ENCODE results near the gene TM9SF3.
"Not testable (repeated sequence)": the region's sequence is repeated elsewhere in the genome, so short reads cannot be mapped to it uniquely, and the experiment has no call there.

Gene TM9SF3

GRCh38 chr10:96560966-96561887 is 25.6 kb downstream of the TM9SF3 start:
- no peak for DNase-seq

DNA sequence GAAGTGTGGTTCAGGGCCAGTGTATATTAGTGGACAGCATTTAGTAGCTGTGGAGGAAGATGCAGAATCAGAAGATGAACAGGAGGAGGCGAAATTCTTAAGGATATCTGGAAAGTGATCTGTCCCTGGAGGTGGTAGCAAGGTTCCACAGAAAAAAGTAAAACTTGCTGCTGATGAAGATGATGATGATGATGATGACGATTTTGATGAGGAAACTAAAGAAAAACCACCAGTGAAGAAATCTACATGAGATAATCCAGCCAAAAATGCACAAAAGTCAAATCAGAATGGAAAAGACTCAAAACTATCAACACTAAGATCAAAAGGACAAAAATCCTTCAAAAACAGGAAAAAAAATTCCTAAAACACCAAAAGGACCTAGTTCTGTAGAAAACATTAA is 26.3 kb downstream of the TM9SF3 start:
- DNase-seq, result no peak

DNA sequence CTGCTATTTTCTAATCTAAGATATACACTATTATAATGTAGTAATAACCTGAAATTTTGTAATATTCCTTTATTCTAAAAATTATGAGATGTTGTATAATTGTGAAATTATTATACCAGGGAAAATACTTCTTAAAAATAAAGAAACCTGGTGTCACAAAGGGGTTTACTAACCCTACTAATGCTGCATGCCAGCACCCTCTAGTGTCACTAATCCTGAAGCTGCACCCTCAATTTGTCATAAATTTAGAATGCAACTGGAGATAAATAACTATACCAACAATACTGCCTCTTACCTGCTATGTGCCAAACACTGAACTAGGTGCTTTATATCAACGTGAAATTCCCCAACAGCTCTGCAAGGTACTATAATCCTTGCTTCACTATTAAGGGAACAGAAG is 30.8 kb downstream of the TM9SF3 start:
- no peak for DNase-seq

DNA sequence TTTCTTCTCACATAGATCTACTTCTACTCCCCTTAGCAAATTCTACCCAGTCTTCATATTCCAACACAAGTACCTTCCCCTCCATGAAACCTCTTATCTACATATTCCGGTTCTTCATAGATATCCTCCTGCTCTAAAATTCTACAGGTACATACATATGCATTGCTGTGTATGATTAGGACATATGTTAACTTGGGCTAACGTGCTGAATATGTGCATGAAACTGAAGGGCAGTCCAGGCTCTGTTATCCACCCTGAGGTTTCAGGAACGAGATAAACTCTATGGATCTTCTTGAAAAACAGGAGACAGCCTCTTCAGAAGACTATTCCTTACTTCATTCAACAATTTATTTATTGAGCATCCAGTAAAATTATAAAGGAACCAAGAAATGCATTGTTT is 31.5 kb downstream of the TM9SF3 start:
- DNase-seq, result no peak

DNA sequence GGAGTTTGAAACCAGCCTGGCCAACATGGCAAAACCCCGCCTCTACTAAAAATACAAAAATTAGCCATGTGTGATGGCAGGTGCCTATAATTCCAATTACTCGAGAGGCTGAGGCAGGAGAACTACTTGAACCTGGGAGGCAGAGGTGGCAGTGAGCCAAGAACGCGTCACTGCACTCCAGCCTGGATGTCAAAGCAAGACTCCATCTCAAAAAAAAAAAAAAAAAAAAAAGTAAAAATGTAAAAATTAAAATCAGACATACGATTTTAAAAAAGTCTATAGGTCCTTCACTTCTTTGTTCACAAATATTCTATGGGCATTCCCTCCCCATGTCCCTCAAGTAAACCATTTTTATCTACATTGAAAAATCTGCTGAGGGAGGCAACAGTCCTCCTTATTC is 38.2 kb downstream of the TM9SF3 start:
- DNase-seq, result no peak

GRCh38 chr10:96545558-96545957 is 41.3 kb downstream of the TM9SF3 start:
- DNase-seq, result not testable (repeated sequence)

DNA sequence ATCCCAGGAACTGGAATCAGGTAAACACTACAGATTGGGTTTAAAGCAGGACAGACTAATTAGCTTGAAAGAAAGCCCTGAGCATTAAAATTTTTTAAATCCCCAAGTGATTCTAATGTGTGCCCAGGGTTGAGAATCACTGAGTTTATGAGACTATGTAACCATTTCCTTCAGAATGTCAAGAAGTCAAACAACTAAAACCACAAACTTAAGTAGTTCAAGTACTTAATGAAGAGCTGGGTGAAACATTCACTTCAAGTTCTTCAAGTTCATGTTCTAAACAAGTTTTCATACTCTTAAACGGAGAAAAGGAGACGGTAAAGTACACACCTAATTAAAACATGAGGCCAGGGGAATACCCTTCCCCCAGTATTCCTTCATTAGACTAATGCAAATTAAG is 44.9 kb downstream of the TM9SF3 start:
- DNase-seq, result no peak

- DNase-seq, result no peak
These were observed 46.6 kb downstream of the TM9SF3 start for GRCh38 chr10:96540240-96540639.

GRCh38 chr10:96538683-96539082 is 48.1 kb downstream of the TM9SF3 start:
- DNase-seq, result no peak

- no peak for DNase-seq
These were observed 50.7 kb downstream of the TM9SF3 start for GRCh38 chr10:96536129-96536528.

DNA sequence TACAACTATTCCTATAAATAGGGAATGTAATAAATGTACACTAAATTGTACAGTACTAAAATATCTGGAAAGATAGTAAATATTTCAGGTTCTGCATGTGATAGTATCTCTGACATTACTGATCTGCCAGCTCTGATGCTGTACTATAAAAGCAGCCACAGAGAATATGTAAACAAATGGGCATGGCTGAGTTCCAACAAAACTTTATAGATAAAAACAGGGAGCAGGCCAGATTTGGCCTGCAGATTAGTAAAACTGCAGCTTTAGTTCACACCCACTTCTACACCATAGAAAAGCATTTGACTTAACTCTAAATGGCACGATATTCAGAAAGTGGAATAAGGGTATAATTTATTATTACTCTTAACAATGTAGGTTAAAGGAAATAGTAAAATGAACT is 54.3 kb downstream of the TM9SF3 start:
- DNase-seq, result no peak

GRCh38 chr10:96529634-96530279 is 57.1 kb downstream of the TM9SF3 start:
- no peak for DNase-seq

DNA sequence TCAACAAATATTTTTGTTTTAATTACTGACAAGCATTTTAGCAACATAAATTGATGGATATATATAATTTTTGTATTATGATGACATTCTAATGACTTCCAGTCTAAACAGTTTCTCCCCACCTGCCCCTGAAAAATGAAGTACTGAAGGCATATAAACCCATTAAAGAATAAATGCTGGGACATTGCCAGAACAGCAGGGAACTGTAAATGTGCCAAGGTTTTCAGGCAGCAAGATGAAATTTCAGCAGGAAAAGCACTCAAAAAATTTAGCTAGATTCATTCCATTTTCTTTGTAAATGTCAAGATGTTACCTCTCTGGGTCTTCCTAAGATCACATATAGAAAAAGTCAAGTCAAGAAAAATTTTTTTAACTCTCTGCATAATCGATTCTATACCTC is 62.1 kb downstream of the TM9SF3 start:
- DNase-seq, result no peak

DNA sequence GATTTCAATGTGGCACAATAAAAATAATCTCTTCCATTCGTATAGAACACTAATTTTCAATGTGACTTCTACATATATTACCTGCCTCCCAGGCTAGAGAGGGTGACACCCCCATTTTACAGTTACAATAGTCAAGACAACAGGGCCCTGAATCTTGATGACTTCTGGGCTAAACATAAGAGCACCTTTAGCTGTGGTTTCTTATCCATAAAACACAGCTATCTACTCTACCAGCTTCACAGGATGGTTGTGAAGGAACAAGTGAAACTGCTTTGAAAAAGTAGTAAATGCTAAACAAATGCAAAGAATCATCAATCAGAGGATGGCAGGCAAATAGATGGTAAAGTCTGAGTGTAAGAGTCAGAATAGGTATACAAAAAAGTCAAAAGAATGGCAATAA is 69.5 kb downstream of the TM9SF3 start:
- DNase-seq, result no peak

- no peak for DNase-seq
These were observed 70.5 kb downstream of the TM9SF3 start for GRCh38 chr10:96516337-96516736.

- DNase-seq, result peak; percentile 77
These were observed 72.9 kb downstream of the TM9SF3 start, which contains the start of gene TLL2 for GRCh38 chr10:96513698-96514561. TLL2 (minus strand) TSS chr10:96513926; CDS start chr10:96513685, 241 bp downstream.

GRCh38 chr10:96513305-96513697 is 73.5 kb downstream of the TM9SF3 start:
- DNase-seq, result no peak

DNA sequence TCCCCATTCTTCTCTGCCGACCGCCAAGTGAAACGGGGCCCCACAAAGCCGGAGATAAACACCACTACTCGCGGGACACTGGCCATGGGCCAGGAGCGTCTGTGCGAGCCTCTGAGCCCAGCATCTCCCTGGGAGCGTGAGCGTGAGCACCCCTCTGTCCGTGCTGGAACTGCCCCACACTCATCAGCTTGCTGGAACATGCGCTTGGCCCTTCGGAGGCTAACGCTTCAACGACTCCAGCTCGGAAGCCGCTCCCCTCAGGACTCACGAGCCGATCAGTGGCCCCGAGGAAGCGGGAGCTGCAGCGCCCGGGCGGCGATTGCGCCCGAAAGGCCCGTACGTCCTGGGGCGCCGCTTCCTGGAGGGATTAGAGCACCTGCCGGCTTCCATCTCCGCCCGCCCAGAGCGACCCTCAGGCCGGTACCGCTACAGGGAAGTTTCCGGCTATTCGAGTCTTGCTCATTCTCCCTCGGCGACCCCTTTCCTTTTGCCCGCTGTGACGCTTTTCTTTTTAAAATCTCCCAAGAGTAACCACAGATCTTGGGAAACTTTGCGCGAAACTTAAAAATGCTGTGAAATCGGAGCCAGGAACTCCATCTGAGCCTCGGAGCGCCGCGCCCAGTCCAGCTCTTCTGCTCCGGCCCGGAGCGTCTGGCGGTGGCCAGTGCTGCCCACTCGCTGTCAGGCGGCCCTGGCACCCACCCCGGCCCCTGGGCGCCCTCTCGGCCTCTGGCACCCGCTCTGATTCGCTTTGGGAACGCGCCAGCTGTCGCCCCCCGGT is 74.1 kb downstream of the TM9SF3 start:
- no peak for DNase-seq

DNA sequence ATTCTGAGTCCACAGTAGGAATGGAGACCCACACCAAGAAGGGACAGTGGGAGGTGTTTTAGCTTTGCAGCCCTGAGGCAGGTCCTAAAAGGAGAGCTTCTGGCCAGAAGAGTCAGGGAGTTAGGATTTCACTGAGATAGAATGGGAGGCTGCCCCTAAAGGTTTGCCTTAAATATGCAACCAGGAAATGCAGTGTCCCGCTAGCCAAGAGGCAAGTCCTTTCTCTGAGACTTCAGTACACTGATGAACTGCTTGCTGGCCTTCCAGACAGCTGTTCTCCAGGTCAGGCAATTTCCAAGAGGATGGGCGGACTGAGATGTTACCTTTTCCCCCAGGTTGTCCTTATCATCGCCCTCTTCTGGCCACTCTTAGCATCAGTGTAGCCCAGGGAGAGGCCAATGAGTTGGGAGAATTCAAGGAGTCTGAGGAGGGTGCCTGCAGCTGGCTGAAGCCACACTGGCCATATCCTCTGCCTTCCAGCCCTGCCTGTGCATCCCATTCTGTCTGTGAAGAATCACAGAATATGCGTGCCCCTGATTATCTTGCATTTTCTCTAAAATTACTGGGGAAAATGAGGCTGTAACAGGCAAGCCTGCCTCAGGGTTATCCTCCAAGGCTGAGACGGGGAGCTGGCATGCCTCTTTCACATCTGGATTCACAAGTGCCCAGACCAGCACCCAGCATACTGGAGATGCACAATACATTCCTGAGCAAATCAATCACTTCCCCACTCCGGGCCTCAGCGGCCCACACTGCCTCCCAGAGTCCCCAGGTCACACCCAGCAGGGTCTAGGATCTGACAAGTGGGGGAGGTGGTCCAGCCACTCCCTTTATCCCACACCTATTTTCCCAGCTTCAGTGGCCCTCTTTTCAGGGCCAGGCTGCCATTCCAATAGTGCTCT is 75.5 kb downstream of the TM9SF3 start:
- DNase-seq, result no peak

DNA sequence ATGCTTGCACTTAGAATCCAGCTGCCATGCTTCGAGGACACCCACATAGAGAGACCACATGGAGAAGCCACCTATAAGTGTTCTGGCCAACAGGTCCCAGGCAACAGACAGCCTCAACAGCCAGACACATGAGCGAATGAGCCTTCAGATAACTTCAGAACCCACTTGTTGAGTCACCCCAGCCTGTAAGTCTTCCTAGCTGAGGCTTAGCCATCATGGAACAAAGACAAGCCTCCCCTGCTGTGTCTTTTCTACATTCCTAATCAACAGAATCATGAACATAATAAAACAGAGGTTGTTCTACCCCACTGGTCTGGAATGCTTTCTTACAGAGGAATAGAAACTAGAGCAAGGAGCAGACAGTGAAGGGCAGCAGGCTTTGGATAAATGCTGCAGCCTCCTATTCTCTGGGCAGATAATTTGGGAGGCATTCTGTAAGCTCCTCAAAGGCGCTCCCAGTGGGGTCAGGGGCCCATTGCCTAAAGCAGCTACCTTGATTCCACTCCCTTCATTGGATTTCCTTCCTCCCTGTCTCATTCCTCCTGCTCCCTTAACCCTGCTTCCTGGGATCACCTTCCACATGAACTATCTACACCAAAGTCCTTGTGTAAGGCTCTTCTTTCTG is 77.7 kb downstream of the TM9SF3 start:
- no peak for DNase-seq

DNA sequence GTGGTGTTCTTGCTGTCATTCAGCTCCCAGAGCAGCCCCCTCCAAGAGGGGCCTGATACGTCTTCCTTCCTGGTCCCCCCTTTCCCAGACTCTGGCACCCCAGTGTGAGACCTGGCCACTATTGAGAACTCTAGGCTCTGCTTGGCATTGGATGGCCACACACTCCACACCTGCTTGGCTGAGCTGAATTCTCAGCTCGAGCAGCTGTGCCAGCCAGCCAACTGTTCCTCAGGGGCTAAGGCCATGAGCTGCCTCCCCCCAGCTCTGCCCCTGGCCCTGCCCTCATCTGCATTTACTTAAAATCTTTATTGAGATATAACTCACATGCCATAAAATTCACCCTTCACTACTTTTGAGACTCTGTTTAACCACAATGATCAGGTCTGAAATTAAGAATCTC is 79.8 kb downstream of the TM9SF3 start:
- DNase-seq, result no peak
